Measurements from ENCODE around the gene NOPCHAP1.

- TF ChIP-seq CTCF (conservative IDR thresholded peaks at IDR 0.05; ENCODE audit: low read length) (no peak), EZH2phosphoT487 (IDR thresholded peaks at IDR 0.05; ENCODE audit: borderline replicate concordance, low read depth, low read length) (no peak)
Observed at GRCh38 chr12:104951759-104952509, 34.2 kb upstream of the NOPCHAP1 start.

Data from OCI-LY7 (cell line).